NCI-H82 treated with DMSO at 0.1 percent for 48 hours (cell line): ENCODE measurements around the gene ANKS1A.

Experiments
- DNase-seq: peaks from one replicate; lab custom pipeline; 2025; ENCODE audit not compliant: unreplicated experiment; lab: John Stamatoyannopoulos, UW

The ANKS1A gene

GRCh38 chr6:35064290-35064689, 175.2 kb downstream of the ANKS1A start:
- no peak for DNase-seq

GRCh38 chr6:35064757-35065440, 175.8 kb downstream of the ANKS1A start:
- no peak for DNase-seq

GRCh38 chr6:35065441-35065800, 176.4 kb downstream of the ANKS1A start:
- DNase-seq = no peak

GRCh38 chr6:35065870-35066269, 176.8 kb downstream of the ANKS1A start:
- DNase-seq = no peak

- no peak for DNase-seq
These were observed 178.2 kb downstream of the ANKS1A start for GRCh38 chr6:35067234-35067633.

GRCh38 chr6:35068206-35068605, 179.2 kb downstream of the ANKS1A start:
- DNase-seq = no peak

- no peak for DNase-seq
These were observed 179.6 kb downstream of the ANKS1A start for GRCh38 chr6:35068644-35069043.

GRCh38 chr6:35069262-35069661, 180.2 kb downstream of the ANKS1A start:
- DNase-seq = peak; percentile 60

GRCh38 chr6:35070111-35070510, 181.1 kb downstream of the ANKS1A start:
- no peak for DNase-seq

- DNase-seq = no peak
These were observed 182.4 kb downstream of the ANKS1A start for GRCh38 chr6:35071347-35071994.

- DNase-seq = no peak
These were observed 183.1 kb downstream of the ANKS1A start for GRCh38 chr6:35072051-35072697.

- DNase-seq = no peak
These were observed 183.6 kb downstream of the ANKS1A start for GRCh38 chr6:35072698-35073055.

GRCh38 chr6:35073211-35073610, 184.2 kb downstream of the ANKS1A start:
- DNase-seq = no peak

- DNase-seq = no peak
These were observed 184.9 kb downstream of the ANKS1A start for GRCh38 chr6:35073766-35074471.

- no peak for DNase-seq
These were observed 188.1 kb downstream of the ANKS1A start for GRCh38 chr6:35076997-35077712.

- no peak for DNase-seq
These were observed 188.7 kb downstream of the ANKS1A start for GRCh38 chr6:35077713-35078105.

- no peak for DNase-seq
These were observed 189.3 kb downstream of the ANKS1A start for GRCh38 chr6:35078226-35078850.

- DNase-seq = no peak
These were observed 189.8 kb downstream of the ANKS1A start for GRCh38 chr6:35078896-35079295.

GRCh38 chr6:35079311-35080000, 190.4 kb downstream of the ANKS1A start:
- no peak for DNase-seq

GRCh38 chr6:35080016-35080680, 191.1 kb downstream of the ANKS1A start:
- no peak for DNase-seq
